Breast epithelium (tissue), 3 donors: ENCODE measurements around the gene KLRC3.

Source experiments
- CTCF ChIP-seq, 3 donors: fragments of 450-650 bp; IDR thresholded peaks; one replicate each; pipeline ENCODE4 v1.5.1; 2016 to 2017; ENCODE audit warnings: antibody characterized with exemption in 3 of 3, mild to moderate bottlenecking in 3 of 3, moderate library complexity in 3 of 3
- POLR2A ChIP-seq: fragments of 450-650 bp; IDR thresholded peaks from one replicate; pipeline ENCODE4 v1.6.1; 2016; ENCODE audit warnings: antibody characterized with exemption, mild to moderate bottlenecking, moderate library complexity
- POLR2AphosphoS5 ChIP-seq, 3 donors: sonication (generic); formaldehyde crosslinking; IDR thresholded peaks; one replicate each; pipeline ENCODE4 v1.6.1; 2017; ENCODE audit warnings: antibody characterized with exemption in 3 of 3

- no peak for TF ChIP-seq POLR2A
- TF ChIP-seq CTCF (IDR thresholded peaks at IDR 0.05), result no peak
- no peak for TF ChIP-seq POLR2AphosphoS5 (IDR thresholded peaks at IDR 0.05)
These were observed 49.3 kb upstream of the KLRC3 start for GRCh38 chr12:10469701-10470100.
